Superior temporal gyrus (tissue), 1 donor: ENCODE results near the gene COL6A2.
"Not testable (repeated sequence)": the region's sequence is repeated elsewhere in the genome, so short reads cannot be mapped to it uniquely, and the experiment has no call there.

Source experiments
- DNase-seq: peaks from one replicate; pipeline ENCODE4 v3.0.0-alpha.2; 2016; ENCODE audit errors: extremely low spot score

COL6A2 gene

DNA sequence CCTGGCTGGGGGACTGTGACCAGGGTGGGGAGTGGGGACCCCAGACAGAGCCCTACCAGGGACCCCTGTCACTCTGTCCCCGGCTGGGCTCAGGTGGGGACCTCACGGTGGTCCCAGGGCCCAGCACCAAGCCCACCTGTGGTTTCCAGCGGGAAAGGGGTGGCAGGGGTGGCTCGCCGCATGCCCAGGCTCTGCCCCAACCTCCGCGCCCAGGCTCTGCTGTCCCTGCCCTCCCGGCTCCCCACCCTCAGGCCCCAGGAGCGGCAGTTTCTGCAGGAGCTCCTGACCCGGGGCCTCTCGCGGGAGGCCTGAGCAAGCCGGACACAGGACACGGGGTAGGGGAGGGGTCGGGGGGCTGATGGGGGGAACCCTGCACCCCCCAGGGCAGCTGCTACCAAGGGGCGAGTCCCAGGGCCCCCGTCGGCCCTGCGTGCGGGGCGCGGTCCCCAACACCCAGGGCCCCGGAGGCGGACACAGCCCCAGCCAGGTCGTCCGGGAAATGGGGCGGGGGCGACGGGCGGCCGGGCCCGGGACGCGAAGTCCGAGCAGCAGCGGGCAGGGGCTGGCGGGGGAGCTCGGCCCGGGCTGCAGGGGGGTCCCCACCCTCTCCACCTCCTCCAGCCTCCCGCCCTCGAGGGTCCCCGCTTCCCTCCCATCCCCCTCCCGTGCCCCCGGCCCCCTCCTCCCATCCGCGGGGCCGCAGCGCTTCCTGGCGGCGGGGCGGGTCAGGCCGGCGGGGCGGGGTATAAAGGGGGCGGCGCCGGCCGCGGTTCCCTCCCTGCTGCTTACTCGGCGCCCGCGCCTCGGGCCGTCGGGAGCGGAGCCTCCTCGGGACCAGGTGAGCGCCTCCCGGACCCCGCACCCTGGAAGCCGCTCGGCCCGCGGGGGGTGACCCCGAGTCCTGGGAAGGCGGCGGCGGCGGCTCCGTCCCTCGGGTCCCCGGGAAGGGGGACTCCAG lies at the start of gene COL6A2:
Gene COL6A2, plus strand, starts transcription at position 777 of the 958 bp plus-strand sequence.
- no peak for DNase-seq

- peak; percentile 42 for DNase-seq
Observed at GRCh38 chr21:46048926-46049889, 48.7 kb upstream of the COL6A2 start.

DNA sequence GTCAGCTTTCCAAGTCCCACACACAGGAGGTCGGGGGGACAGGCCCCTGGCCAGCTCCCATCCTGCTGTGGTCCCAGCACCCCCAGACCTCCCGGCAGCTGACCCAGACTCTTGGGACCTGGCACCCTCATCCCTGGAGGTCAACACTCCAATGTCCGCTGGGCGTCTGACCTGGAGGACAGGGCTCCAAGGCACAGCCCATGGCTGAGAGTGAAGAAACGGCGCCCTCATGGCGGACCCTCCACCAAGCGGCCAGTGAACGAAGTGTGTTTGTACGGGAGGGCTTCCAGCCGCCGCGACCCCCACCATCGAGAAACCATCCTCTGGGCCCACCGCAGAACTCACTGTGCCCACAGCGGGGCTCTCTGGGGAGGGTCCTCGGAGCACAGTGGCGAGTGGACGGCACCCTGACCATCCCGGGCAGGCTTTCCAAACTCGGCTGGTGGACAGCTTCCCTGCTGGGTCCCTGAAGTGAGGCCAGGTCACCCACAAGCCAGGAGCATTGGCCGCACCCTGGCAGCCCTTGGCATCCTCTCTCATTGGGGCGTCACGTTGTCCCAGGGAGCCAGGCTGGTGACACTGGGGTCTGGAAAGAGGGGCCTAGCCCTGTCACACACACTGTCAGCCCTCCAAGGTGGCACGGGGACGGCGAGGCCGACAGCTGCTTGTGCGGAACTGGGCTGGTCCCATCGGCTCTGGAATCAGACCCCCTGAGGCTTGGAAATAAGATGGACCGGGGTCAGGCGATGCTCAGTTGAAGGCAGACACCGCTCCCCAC lies 47.8 kb upstream of the COL6A2 start:
- no peak for DNase-seq

- DNase-seq = no peak
Observed at GRCh38 chr21:46050668-46051378, 47.1 kb upstream of the COL6A2 start.

GRCh38 chr21:46051379-46051770 lies 46.5 kb upstream of the COL6A2 start:
- no peak for DNase-seq

DNA sequence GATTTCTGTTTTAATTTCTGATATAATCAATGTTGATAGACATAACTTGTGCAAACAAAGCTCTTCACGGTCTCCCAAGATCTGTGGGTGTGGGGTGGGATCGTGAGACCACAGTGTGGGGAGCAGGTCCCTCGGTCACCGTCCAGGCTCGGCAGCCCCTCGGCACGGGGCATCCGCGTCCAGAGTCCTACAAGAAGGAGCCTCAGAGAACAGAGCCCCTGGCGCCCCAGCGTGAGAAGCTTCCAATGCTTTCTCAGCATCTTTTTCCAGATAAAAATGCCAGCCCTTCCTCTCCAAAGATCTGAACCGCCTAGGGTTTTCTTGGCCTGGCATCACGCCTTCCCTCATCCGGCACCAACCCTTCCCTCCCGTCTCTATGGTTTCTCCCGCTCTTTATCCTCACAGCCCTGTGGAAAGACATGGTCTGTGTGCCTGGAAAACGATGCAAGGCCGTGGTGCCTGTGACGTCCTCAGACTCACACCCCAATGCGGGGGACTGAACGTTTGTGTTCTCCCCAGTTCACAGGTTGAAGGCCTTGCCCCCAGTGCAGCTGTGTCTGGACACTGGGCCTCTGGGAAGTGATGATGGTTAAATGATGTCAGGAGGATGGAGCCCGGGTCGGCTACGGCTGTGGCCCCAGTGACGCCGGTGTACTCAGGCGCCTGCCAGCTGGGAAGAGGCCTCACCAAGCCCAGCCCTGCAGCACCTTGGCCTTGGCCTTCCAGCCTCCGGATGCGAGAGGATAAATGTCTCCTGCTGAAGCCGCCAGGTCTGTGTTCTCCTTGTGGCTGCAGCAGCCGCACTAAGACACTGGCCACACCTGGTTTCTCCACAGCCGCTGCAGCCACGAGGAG lies 45.9 kb upstream of the COL6A2 start:
- no peak for DNase-seq

DNA sequence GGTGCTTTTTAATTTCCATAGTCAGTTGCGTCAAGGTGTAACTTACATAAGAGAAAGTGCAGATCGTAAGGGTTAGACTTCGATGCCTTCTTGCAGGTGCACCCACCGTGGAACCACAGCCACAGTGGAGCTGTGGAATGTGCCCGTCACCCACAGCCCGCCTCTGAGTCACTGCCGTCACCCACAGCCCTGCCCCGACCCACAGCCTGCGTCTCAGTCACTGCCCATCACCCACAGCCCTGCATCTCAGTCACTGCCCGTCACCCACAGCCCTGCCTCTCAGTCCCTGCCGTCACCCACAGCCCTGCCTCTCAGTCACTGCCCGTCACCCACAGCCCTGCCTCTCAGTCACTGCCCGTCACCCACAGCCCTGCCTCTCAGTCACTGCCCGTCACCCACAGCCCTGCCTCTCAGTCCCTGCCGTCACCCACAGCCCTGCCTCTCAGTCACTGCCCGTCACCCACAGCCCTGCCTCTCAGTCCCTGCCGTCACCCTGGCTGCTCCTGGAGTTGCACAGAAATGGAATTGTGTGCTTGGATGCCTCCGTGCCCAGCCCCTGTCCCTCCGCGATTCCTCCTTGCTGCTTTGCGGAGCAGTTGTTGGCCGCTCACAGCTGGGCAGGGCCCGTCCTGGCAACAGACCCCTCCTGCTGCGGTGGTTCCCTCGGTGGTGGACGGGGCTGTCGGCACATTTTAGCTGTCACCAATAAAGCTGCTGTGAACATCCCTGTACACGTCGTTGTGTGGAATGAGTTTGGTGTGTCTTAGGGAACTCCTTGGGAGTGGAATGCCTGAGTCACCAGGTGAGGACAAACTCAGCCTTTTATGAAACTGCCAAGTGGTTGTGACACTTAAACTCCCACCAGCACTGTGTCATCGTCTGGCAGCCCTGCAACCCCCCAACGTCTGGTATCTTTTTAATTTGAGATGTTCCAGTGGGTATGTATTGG lies 44.9 kb upstream of the COL6A2 start:
- no peak for DNase-seq

- DNase-seq = no peak
Observed at GRCh38 chr21:46054031-46054430, 43.9 kb upstream of the COL6A2 start.

GRCh38 chr21:46054451-46054881 lies 43.4 kb upstream of the COL6A2 start:
- no peak for DNase-seq

GRCh38 chr21:46055863-46056281 lies 42.0 kb upstream of the COL6A2 start:
- DNase-seq = no peak

- DNase-seq = no peak
Observed at GRCh38 chr21:46056450-46056903, 41.4 kb upstream of the COL6A2 start.

- DNase-seq = no peak
Observed at GRCh38 chr21:46057111-46057709, 40.7 kb upstream of the COL6A2 start.

GRCh38 chr21:46057710-46058241 lies 40.1 kb upstream of the COL6A2 start:
- DNase-seq = no peak

DNA sequence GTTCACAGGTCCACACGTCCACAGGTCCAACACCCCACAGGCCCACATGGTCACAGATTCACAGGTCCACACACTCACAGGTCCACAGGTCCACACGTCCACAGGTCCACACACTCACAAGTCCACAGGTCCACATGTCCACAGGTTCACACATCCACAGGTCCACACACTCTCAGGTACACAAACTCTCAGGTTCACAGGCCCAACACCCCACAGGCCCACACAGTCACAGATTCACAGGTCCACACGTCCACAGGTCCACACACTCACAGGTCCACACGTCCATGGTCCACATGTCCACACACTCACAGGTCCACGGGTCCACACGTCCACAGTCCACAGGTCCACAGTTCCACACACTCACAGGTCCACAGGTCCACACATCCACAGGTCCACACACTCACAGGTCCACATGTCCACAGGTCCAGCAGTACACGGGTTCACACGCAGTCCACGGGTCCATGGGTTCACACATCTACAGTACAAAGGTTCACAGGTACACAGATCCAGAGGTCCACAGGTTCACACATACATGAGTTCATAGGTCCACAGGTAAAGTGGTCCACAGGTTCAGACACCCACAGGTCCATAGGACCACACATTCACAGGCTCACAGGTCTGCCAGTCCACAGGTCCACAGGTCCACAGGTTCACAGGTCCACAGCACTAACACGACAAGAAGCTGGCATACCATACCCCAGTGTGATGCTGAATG lies 39.3 kb upstream of the COL6A2 start:
- no peak for DNase-seq

GRCh38 chr21:46059195-46059594 lies 38.7 kb upstream of the COL6A2 start:
- DNase-seq = no peak

DNA sequence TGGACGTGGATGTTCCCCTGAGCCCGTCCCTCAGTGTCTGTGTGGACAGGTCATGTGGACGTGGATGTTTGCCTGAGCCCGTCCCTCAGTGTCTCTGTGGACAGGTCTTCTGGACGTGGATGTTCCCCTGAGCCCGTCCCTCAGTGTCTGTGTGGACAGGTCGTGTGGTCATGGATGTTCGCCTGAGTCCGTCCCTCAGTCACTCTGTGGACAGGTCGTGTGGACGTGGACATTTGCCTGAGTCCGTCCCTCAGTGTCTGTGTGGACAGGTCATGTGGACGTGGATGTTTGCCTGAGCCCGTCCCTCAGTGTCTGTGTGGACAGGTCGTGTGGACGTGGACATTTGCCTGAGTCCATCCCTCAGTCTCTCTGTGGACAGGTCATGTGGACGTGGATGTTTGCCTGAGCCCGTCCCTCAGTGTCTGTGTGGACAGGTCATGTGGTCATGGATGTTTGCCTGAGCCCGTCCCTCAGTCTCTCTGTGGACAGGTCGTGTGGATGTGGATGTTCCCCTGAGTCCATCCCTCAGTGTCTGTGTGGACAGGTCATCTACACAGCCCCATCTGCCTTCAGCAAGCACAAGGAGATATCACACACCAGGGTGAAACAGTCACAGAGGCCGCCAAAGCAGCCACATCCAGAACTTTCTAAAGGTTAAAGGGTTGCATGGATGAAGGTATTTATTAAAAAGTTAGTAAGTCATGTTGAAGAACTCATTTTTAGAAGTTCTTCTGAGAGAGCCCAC lies 38.0 kb upstream of the COL6A2 start:
- not testable (repeated sequence) for DNase-seq
